Epithelial cell of proximal tubule (primary cell): ENCODE measurements around the gene UGT1A3. TPM values are rescaled to one million over a fixed set of nuclear protein-coding genes. Genes with fewer than 3 reads are reported as not detected.

Experiments
- DNase-seq: peaks from one replicate; pipeline ENCODE4 v3.0.0-alpha.2; 2011; ENCODE audit warnings: low read depth
- H3K4me3 ChIP-seq: 2 replicates; pipeline ENCODE4 v1.5.1; 2011; ENCODE audit warnings: low read depth, mild to moderate bottlenecking, low read length
- CTCF ChIP-seq: conservative IDR thresholded peaks from 2 replicates; pipeline ENCODE4 v1.5.1; 2012; ENCODE audit warnings: low read depth, mild to moderate bottlenecking, low read length
- total RNA-seq: library from RNA; depleted of rRNA; stranded (reverse); fragments of >200 nt; gene quantifications from 2 replicates; pipeline ENCODE4 v1.2.3, GENCODE V29; 2015

The UGT1A3 gene
- total RNA-seq, 1 donor from 2014 or later, result not detected

- no peak overlapping the region for H3K4me3 ChIP-seq
- DNase-seq, result no peak
Observed at GRCh38 chr2:233819884-233820773, 91.3 kb downstream of the UGT1A3 start.

GRCh38 chr2:233820774-233821105 is 91.9 kb downstream of the UGT1A3 start:
- DNase-seq, result no peak
- no peak overlapping the region for H3K4me3 ChIP-seq
- TF ChIP-seq CTCF, result no peak

More at GRCh38 chr2:233819884-233820773, 91.3 kb downstream of the UGT1A3 start:
- TF ChIP-seq CTCF, result no peak

GRCh38 chr2:233821196-233821595 is 92.4 kb downstream of the UGT1A3 start:
- no peak overlapping the region for H3K4me3 ChIP-seq
- TF ChIP-seq CTCF, result no peak
- DNase-seq, result no peak

- DNase-seq, result no peak
- H3K4me3 ChIP-seq, result no peak overlapping the region
- no peak for TF ChIP-seq CTCF
Observed at GRCh38 chr2:233821709-233822100, 92.9 kb downstream of the UGT1A3 start.

- TF ChIP-seq CTCF, result no peak
- H3K4me3 ChIP-seq, result no peak overlapping the region
- DNase-seq, result no peak
Observed at GRCh38 chr2:233822101-233822771, 93.4 kb downstream of the UGT1A3 start.

Other genes starting within 250 kb of the UGT1A3 start
- gene USP40, start 162.3 kb upstream of the UGT1A3 start, total RNA-seq, result 19.8 and 33.6 TPM in 2 replicates
- not detected in 2 replicates for gene UGT1A8, start 111.4 kb upstream of the UGT1A3 start, total RNA-seq
- gene UGT1A10, start 92.6 kb upstream of the UGT1A3 start, total RNA-seq, result not detected in 2 replicates
- not detected in 2 replicates for gene UGT1A9, start 57.1 kb upstream of the UGT1A3 start, total RNA-seq
- gene UGT1A7, start 47.1 kb upstream of the UGT1A3 start, total RNA-seq, result 0.14 TPM in 1 of 2 replicates, not detected in the other
- gene UGT1A6, start 36.2 kb upstream of the UGT1A3 start, total RNA-seq, result 0.52 and 5.1 TPM in 2 replicates
- not detected in 2 replicates for gene UGT1A5, start 16.1 kb upstream of the UGT1A3 start, total RNA-seq
- 0.07 TPM in 1 of 2 replicates, not detected in the other for gene UGT1A4, start 10.3 kb upstream of the UGT1A3 start, total RNA-seq
- gene UGT1A1, start 31.2 kb downstream of the UGT1A3 start, total RNA-seq, result not detected in 2 replicates
- not detected in 2 replicates for gene MROH2A, start 49.3 kb downstream of the UGT1A3 start, total RNA-seq
- 56.9 and 64.9 TPM in 2 replicates for gene HJURP, start 125.5 kb downstream of the UGT1A3 start, total RNA-seq
- 0.87 and 4.1 TPM in 2 replicates for gene TRPM8, start 188.3 kb downstream of the UGT1A3 start, total RNA-seq